HG02870 (cell line): Measurements from ENCODE around the gene GGA2.
"Not testable (repeated sequence)": the region's sequence is repeated elsewhere in the genome, so short reads cannot be mapped to it uniquely, and the experiment has no call there.

Experiments used
- ATAC-seq: cut with Tn5 transposase; IDR thresholded peaks from one replicate; pipeline ENCODE4 v1.9.1; 2021; ENCODE audit warnings: mild to moderate bottlenecking, moderate library complexity; ENCODE audit not compliant: unreplicated experiment

Gene GGA2

DNA sequence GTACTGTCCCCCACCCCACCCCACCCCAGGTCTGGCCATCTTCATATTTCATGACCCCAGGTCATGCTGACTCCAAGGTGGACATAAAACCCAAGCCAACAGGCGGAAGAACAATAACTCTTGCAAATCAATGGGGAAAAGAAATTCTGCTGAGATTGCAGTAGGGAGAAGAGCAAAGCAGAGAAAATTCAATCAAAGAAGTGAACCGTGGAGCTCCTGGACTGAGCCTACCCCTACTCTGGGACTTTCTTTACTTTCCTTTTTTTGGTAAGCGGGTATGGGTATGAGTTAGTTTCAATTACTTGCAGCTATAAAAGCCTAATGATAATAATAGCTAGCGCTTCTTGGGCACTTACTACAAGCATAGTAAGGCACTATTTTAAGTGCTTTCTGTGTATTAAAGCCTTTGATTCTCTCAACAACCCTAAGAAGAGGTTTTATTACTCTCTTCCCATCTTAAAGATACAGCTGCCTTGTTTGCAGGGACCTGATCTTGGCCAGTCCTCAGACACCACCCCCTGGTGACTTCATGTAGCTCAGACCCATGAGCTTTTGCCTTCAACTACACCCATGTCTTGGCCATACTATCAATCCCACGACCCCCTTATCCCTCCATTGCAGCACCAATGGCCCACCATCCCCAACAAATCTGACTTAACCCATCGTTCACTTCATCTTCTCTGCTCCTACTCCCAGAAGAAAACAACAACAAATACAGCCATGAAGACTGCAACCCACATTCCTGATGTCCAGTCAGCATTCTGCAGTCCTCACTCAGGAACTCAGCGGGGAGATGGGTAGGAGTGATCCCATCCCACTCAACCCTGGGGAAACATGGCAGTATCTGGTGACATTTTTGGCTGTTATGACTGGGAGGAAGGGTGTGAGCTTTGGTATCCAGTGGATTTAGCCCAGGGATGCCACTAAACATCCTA lies 4.4 kb downstream of the GGA2 start:
- no peak for ATAC-seq

DNA sequence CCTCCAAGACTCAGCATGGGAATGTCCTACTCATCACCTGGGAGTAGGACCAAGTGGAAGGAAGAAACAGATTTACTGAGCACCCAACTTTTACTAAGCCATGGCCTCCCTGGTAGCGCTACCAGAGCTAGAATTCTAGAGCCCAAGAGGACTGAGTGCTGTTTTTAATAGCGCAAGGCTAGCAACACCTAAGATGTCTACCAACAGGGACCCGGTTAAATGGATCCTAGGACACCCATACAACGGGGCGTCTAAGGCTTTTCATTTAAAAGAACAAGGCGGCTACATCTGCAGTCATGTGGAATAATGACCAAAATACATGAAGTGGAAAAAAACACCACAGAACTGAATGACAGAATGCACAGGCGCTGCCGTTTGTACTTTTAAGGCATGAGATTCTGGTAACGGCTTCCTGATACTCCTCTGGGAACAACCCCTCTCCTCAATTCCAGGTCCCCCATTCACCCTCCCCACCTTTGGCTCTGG lies 5.1 kb downstream of the GGA2 start:
- ATAC-seq, result peak; percentile 4

DNA sequence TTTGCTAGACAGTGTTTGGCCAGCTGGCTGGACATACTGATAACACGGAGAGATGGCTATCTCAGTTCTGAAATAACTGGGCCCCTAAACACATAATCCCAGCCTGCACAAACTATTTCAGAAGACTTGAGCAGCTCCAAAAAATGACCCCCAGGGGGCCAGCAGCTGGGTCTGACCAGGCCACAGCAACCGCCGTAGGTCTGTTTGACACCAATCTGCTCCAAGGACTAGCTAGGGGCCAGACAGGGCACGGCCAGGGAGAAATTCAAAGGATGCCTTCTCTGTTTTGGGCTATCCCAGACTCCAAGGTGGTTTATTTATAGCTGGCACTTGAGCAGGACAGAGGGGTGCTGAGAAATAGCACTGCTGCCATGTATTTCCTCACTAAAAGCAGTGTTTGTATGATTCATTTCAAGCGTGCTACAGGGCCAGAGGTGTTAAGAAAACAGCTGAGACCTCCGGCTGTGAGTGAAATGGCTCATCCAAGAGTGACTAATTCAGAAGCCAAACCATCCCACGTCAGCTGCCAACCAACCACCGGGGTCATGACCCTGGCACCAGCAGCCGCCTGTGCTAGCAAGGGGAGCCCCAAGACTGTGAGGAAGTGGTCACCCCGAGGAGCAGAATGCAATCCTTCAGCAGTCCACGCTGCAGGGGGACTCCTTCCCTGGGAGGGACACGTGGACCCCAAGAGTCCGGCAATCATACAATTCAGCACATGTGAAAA lies 5.7 kb downstream of the GGA2 start:
- peak; percentile 63 for ATAC-seq

DNA sequence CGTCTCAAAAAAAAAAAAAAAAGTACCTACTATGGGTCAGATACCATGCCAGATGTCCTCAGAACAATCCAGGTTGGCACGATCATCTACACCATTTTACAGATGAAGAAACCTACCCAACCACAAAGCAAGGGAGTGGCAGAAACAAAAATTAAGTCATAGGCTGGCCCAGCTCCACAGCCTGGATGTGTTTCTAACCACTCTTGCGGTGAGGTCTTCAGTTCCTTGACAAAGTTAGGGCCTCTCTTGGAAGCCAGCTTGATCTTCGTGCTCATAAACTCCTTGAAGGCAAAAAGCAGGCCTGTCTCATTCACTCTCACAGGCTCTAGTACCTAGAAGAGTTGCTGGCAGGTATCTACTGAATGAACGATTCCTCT lies 6.2 kb downstream of the GGA2 start:
- no peak for ATAC-seq

DNA sequence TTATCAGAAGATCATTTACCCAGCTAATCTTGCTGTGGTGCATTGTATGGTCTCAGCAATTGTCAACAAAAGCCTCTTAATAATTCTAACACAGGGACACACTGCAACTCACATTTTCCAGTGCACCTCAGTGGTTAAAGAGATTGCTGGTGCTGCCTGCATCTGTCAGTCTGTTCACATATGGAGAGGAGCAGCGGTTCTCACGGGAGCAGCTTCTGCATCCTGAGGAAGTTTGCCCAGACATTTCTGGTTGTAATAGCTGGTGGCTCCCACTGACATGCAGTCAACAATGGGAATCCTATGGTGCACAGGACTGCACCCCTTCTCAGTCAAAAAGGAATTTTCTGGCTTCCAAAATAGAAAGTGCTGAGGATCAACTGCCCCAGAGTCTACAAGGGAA lies 7.8 kb downstream of the GGA2 start:
- ATAC-seq, result no peak

DNA sequence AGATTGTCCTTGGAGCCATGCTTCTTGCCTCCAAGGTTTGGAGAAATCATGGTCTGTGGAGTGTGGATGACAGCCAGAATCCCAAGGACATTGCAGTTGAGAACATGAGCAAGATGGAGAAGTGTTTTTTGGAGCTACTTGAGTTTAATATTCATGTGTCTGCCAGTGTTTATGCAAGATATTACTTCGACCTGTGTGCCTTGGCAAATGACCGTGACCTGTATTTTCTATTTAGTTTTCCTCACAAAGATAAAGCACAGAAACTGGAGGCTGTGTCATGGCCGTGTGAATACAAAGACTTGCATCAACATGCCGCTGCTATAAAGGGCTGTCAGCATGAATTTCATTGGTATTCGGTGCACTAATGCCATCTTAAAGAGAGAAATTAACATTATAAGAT lies 9.0 kb downstream of the GGA2 start:
- no peak for ATAC-seq

DNA sequence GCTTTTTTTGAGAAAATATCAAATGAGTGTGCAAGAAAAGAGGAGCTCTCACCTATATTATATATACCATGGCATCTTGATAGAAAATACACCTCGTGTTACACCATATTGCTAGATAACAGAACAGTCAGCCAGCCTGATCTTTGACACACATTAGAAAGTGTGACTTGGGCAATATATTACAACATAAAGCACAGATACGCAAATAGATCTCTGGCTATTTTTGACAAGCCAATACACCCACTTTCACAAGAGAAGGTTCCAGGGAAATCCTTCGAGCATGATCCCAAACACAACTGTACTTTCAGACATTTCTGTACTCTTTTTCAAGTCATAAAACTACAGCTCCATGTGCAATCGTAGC lies 9.4 kb downstream of the GGA2 start:
- ATAC-seq, result no peak

DNA sequence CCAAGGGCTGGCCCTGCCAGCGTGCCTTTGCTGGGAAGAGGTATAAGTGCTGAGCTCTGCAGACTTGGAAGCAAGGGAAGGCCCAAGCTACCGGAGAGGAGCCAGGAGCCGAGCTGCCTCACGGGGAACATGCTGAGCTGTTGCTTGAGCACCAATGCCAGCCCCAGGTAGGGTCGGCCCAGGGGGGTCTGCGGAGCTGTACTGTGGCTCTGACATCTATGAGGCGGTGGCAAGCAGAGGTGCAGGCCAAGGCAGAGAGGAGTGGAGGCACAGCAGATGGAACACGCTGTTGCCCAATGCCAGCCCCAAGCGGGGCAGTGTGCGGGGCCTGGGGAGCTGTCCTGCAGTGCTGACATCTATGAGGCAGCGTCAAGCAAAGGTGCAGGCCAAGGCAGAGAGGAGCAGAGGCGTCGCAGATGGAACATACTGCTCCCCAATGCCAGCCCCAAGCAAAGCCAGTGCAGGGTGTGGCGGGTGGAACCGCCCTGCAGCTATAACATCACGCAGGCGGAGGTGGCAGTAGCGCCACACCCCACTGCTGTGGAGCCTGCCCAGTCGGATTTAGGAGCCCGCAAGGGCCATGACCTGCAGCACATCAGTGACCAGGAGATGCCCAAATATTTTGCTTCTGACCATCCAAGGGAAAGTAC lies 10.0 kb downstream of the GGA2 start:
- no peak for ATAC-seq

GRCh38 chr16:23499801-23500200 lies 10.5 kb downstream of the GGA2 start:
- ATAC-seq, result no peak

DNA sequence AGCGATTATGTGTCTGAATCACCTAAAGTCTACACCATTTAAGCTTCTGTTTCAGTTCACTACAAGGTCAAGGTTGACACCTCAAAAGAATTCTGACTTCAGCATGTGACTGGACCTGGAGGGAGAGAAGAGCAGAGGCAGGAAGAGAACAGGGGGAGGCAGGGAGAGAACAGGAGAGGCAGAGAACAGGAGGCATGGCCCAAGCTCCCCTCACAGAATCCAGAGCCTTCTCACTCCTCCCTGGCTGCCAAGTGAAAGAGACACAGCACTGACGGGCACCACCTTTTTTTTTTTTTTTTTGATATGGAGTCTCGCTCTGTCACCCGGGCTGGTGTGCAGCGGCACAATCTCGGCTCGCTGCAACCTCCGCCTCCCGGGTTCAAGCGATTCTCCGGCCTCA lies 11.4 kb downstream of the GGA2 start:
- no peak for ATAC-seq

DNA sequence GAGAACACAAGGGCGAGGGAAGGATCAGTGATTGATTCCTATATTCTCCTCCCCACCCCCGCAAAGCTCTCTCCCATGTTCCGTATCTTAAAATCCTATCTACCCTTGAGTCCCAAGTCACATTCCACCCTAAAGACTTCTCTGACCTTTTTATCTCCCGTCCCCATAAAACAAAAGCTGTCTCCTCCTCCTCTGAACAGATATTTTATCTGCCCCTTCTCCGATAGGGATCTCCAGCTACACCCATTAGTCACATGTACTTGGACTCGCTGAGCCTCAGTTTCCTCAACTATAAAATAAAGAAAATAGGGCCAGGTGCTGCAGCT lies 12.8 kb downstream of the GGA2 start:
- no peak for ATAC-seq

- ATAC-seq, result no peak
Measured at GRCh38 chr16:23496821-23497542, 13.3 kb downstream of the GGA2 start.

DNA sequence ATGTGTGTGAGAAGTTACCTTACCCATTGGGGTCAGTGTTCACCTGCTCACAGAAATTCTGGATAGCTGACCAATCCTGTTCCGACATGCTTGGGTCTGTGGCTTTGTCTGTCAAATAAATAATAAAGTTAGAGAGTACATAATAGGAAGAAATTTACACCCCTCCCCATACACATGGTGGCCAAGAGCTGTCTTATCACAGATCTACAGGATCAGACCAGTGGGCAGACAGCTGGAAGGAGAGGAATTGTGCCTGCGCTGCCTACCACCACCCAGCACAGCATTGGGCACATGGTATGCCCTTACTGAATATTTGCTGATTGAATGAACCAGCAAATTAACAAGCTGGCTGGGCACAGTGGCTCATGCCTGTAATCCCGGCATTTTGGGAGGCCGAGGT lies 14.6 kb downstream of the GGA2 start:
- no peak for ATAC-seq

- no peak for ATAC-seq
Measured at GRCh38 chr16:23494188-23494587, 16.1 kb downstream of the GGA2 start.

- ATAC-seq, result no peak
Measured at GRCh38 chr16:23491490-23492391, 18.6 kb downstream of the GGA2 start.

DNA sequence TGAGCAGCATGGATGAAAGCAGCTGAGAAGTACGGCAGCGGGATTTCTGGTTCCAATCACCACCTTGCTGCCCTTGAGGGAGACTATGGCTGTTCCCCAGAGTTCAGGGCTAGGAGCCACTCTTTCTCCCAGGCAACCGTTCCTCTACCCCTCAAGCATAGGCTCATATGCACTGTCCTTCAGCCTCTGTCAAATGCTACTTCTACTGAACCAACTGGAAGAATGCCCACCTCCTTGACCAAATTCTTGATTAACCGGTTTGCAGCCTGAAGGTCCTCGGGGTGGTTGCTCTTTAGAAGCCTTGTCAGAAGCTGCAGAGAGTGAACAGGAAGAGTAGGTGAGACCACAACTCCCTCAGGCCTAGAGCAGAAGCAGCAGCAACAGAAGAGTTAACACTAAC lies 23.8 kb downstream of the GGA2 start:
- ATAC-seq, result no peak

- ATAC-seq, result no peak
Measured at GRCh38 chr16:23485841-23486240, 24.5 kb downstream of the GGA2 start.

- no peak for ATAC-seq
Measured at GRCh38 chr16:23485257-23485614, 25.1 kb downstream of the GGA2 start.

- no peak for ATAC-seq
Measured at GRCh38 chr16:23484510-23485256, 25.6 kb downstream of the GGA2 start.

DNA sequence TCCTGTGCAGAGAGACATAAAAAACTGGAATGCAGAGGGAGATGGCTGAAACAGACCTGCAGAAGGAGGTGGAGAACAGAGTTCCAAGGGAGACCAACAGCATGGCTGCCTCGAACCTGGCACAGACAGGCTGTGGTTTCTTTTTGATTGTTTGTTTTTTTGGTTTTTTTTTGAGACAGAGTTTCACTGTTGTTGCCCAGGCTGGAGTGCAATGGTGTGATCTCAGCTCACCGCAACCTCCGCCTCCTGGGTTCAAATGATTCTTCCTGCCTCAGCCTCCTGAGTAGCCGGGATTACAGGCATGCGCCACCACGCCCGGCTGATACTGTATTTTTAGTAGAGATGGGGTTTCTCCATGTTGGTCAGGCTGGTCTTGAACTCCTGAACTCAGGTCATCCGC lies 26.8 kb downstream of the GGA2 start:
- not testable (repeated sequence) for ATAC-seq
